ENCODE measurements around the gene C14orf180. TPM values are rescaled to one million over a fixed set of nuclear protein-coding genes. Genes with fewer than 3 reads are reported as not detected.

Gene C14orf180
- total RNA-seq, 3 donors from 2014 or later (not counting 1 experiment from before 2014, with no cell fraction given): not detected

GRCh38 chr14:104582005-104582404 is 2.4 kb downstream of the C14orf180 start:
- Mint-ChIP-seq H3K27ac (no peak overlapping the region), H3K4me1 (no peaks in the 10 kb centered on the region), H3K9me3 (no peaks in the 10 kb centered on the region), H3K27me3 (ENCODE audit: low read depth in 2 of 2) (peaks cover 0 to 2% of the 10 kb centered on the region in 2 donors), H3K4me3 (no peak overlapping the region), H3K36me3 (no peaks in the 10 kb centered on the region)
- Histone ChIP-seq H3K27ac (ENCODE audit: low read length) (no peak overlapping the region), H3K4me1 (ENCODE audit: control insufficient read depth, insufficient read depth, low read length) (no peaks in the 10 kb centered on the region), H3K36me3 (ENCODE audit: control insufficient read depth, insufficient read depth, low read length) (no peaks in the 10 kb centered on the region), H3K4me3 (ENCODE audit: low read length) (no peak overlapping the region), H3K27me3 (ENCODE audit: control insufficient read depth, insufficient read depth, low read length) (no peaks in the 10 kb centered on the region), H3K9me3 (ENCODE audit: control insufficient read depth, insufficient read depth, low read length) (no peaks in the 10 kb centered on the region)
- intact Hi-C loops (cut with micrococcal nuclease): no loop called here
- WGBS (ENCODE audit: insufficient coverage): 70% methylated on average over 20 of the region's 20 CpGs
- no peak for ATAC-seq
- no peak for DNase-seq
- no peak for TF ChIP-seq CTCF (IDR thresholded peaks at IDR 0.05)

GRCh38 chr14:104582662-104583061 is 3.1 kb downstream of the C14orf180 start:
- TF ChIP-seq CTCF (IDR thresholded peaks at IDR 0.05): no peak
- Mint-ChIP-seq H3K9me3 (no peaks in the 10 kb centered on the region), H3K27ac (no peak overlapping the region), H3K27me3 (ENCODE audit: low read depth in 2 of 2) (peaks cover 0 to 2% of the 10 kb centered on the region in 2 donors), H3K4me1 (no peaks in the 10 kb centered on the region), H3K36me3 (no peaks in the 10 kb centered on the region), H3K4me3 (no peak overlapping the region)
- H3K27me3 ChIP-seq (ENCODE audit: control insufficient read depth, insufficient read depth, low read length): no peaks in the 10 kb centered on the region
- no peaks in the 10 kb centered on the region for H3K36me3 ChIP-seq (ENCODE audit: control insufficient read depth, insufficient read depth, low read length)
- no peak overlapping the region for H3K4me3 ChIP-seq (ENCODE audit: low read length)
- 66% methylated on average over 12 of the region's 12 CpGs for WGBS (ENCODE audit: insufficient coverage)
- no peaks in the 10 kb centered on the region for H3K4me1 ChIP-seq (ENCODE audit: control insufficient read depth, insufficient read depth, low read length)
- no peaks in the 10 kb centered on the region for H3K9me3 ChIP-seq (ENCODE audit: control insufficient read depth, insufficient read depth, low read length)
- DNase-seq (no peak), ATAC-seq (no peak)
- intact Hi-C loops (cut with micrococcal nuclease): no loop called here
- H3K27ac ChIP-seq (ENCODE audit: low read length): no peak overlapping the region

GRCh38 chr14:104583424-104584306 is 4.1 kb downstream of the C14orf180 start:
- H3K4me3 ChIP-seq (ENCODE audit: low read length): no peak overlapping the region
- WGBS (ENCODE audit: insufficient coverage): 80% methylated on average over 27 of the region's 27 CpGs
- no peak overlapping the region for H3K27ac ChIP-seq (ENCODE audit: low read length)
- Mint-ChIP-seq H3K27me3 (ENCODE audit: low read depth in 2 of 2) (peaks cover 0 to 2% of the 10 kb centered on the region in 2 donors), H3K4me1 (no peaks in the 10 kb centered on the region), H3K27ac (no peak overlapping the region), H3K9me3 (no peaks in the 10 kb centered on the region), H3K4me3 (no peak overlapping the region), H3K36me3 (no peaks in the 10 kb centered on the region)
- no peaks in the 10 kb centered on the region for H3K9me3 ChIP-seq (ENCODE audit: control insufficient read depth, insufficient read depth, low read length)
- H3K36me3 ChIP-seq (ENCODE audit: control insufficient read depth, insufficient read depth, low read length): no peaks in the 10 kb centered on the region
- TF ChIP-seq CTCF (IDR thresholded peaks at IDR 0.05): no peak
- H3K27me3 ChIP-seq (ENCODE audit: control insufficient read depth, insufficient read depth, low read length): no peaks in the 10 kb centered on the region
- DNase-seq (no peak), ATAC-seq (no peak)
- intact Hi-C loops (cut with micrococcal nuclease): no loop called here
- H3K4me1 ChIP-seq (ENCODE audit: control insufficient read depth, insufficient read depth, low read length): no peaks in the 10 kb centered on the region
